Tibial nerve (tissue), 4 donors: ENCODE results near the gene MS4A2. TPM values are rescaled to one million over a fixed set of nuclear protein-coding genes. Genes with fewer than 3 reads are reported as not detected.
"Not testable (repeated sequence)": the region's sequence is repeated elsewhere in the genome, so short reads cannot be mapped to it uniquely, and the experiment has no call there.

ENCODE experiments used
- DNase-seq, 2 donors: peaks; one replicate each; pipeline ENCODE4 v3.0.0-alpha.2; 2019; ENCODE audit warnings: low spot score in 2 of 2
- H3K27ac ChIP-seq, 4 donors: fragments of 200-600 bp; sonication (generic) in 3 of 4; one replicate each; pipeline ENCODE4 v1.5.1; 2017 to 2019; ENCODE audit warnings: mild to moderate bottlenecking in 1 of 4
- H3K27me3 ChIP-seq, 2 donors: fragments of 200-600 bp; sonication (generic) in 1 of 2; one replicate each; pipeline versions ENCODE4 v1.5.1 to v1.6.0; 2017 to 2019
- H3K36me3 ChIP-seq, 3 donors: fragments of 200-600 bp; sonication (generic); one replicate each; pipeline ENCODE4 v1.5.1; 2018 to 2019
- H3K4me1 ChIP-seq, 4 donors: fragments of 200-600 bp; sonication (generic) in 3 of 4; one replicate each; pipeline ENCODE4 v1.5.1; 2017 to 2019
- H3K4me3 ChIP-seq, 4 donors: fragments of 200-600 bp; sonication (generic) in 3 of 4; one replicate each; pipeline ENCODE4 v1.5.1; 2017 to 2019; ENCODE audit warnings: mild to moderate bottlenecking in 1 of 4, moderate library complexity in 1 of 4
- H3K9me3 ChIP-seq, 4 donors: fragments of 200-600 bp; sonication (generic) in 3 of 4; one replicate each; pipeline ENCODE4 v1.5.1; 2017 to 2019
- EP300 ChIP-seq, 2 donors: sonication (generic); formaldehyde crosslinking; IDR thresholded peaks; one replicate each; pipeline ENCODE4 v1.6.1; 2017; ENCODE audit warnings: antibody characterized with exemption in 2 of 2, mild to moderate bottlenecking in 1 of 2
- POLR2A ChIP-seq, 2 donors: fragments of 450-650 bp; IDR thresholded peaks; one replicate each; pipeline ENCODE4 v1.6.1; 2017; ENCODE audit warnings: antibody characterized with exemption in 2 of 2, mild to moderate bottlenecking in 2 of 2, moderate library complexity in 2 of 2
- WGBS, 2 donors: methylation state at CpG; one replicate each; pipeline ENCODE4 v1.1.5; 2018; 5-methylcytosine and 5-hydroxymethylcytosine counted together
- total RNA-seq, 4 donors: library from RNA; depleted of rRNA; stranded (reverse); fragments of >200 nt; gene quantifications; one replicate each; pipeline ENCODE4 v1.1.0, GENCODE V29; 2016
- TF ChIP-seq, protein P1 (sequence below), 5 experiments: fragments of 200-600 bp in 3 of 5; fragments of 450-650 bp in 2 of 5; sonication (generic) in 3 of 5; IDR thresholded peaks; one replicate each; pipeline ENCODE4 v1.5.1; 2016 to 2019; ENCODE audit warnings: antibody characterized with exemption in 5 of 5, mild to moderate bottlenecking in 3 of 5, moderate library complexity in 2 of 5

Gene MS4A2
- total RNA-seq = 1 to 10 TPM in 2 of 4 donors, not detected in 2; 1.8 to 1.9 TPM

DNA sequence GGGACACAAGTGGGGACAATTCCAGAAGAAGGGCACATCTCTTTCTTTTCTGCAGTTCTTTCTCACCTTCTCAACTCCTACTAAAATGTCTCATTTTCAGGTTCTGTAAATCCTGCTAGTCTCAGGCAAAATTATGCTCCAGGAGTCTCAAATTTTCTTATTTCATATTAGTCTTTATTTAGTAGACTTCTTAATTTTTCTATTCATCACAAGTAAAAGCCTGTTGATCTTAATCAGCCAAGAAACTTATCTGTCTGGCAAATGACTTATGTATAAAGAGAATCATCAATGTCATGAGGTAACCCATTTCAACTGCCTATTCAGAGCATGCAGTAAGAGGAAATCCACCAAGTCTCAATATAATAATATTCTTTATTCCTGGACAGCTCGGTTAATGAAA is at the start of gene MS4A2:
Gene MS4A2, plus strand, starts transcription at position 301 of the 400 bp plus-strand sequence. CDS start 102 bp downstream, outside the sequence.
- no peaks in the 10 kb centered on the region for H3K27me3 ChIP-seq
- H3K27ac ChIP-seq = no peak within 1 kb of the TSS
- H3K36me3 ChIP-seq = no peaks in the 10 kb centered on the region
- DNase-seq = no peak
- no peaks in the 10 kb centered on the region for H3K4me1 ChIP-seq
- no peak within 1 kb of the TSS for H3K4me3 ChIP-seq
- TF ChIP-seq EP300 (IDR thresholded peaks at IDR 0.05) = no peak
- H3K9me3 ChIP-seq = no peaks in the 10 kb centered on the region
- 89 to 94% methylated on average over 1 of the region's 1 CpG for WGBS, 2 donors

GRCh38 chr11:60040109-60040508 is 48.4 kb upstream of the MS4A2 start, which contains the start of gene OOSP2:
Gene OOSP2 (plus strand): TSS chr11:60040409. CDS start chr11:60040460, 51 bp downstream.
- H3K27me3 ChIP-seq = no peaks in the 10 kb centered on the region
- no peak for DNase-seq
- WGBS, 2 donors = 84% methylated on average over 8 of the region's 8 CpGs
- no peaks in the 10 kb centered on the region for H3K36me3 ChIP-seq
- TF ChIP-seq, protein P1, sequence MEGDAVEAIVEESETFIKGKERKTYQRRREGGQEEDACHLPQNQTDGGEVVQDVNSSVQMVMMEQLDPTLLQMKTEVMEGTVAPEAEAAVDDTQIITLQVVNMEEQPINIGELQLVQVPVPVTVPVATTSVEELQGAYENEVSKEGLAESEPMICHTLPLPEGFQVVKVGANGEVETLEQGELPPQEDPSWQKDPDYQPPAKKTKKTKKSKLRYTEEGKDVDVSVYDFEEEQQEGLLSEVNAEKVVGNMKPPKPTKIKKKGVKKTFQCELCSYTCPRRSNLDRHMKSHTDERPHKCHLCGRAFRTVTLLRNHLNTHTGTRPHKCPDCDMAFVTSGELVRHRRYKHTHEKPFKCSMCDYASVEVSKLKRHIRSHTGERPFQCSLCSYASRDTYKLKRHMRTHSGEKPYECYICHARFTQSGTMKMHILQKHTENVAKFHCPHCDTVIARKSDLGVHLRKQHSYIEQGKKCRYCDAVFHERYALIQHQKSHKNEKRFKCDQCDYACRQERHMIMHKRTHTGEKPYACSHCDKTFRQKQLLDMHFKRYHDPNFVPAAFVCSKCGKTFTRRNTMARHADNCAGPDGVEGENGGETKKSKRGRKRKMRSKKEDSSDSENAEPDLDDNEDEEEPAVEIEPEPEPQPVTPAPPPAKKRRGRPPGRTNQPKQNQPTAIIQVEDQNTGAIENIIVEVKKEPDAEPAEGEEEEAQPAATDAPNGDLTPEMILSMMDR (IDR thresholded peaks at IDR 0.05) = no peak
- TF ChIP-seq POLR2A (IDR thresholded peaks at IDR 0.05) (no peak), EP300 (IDR thresholded peaks at IDR 0.05) (no peak)
- H3K4me3 ChIP-seq = no peak within 1 kb of the TSS
- H3K4me1 ChIP-seq = no peaks in the 10 kb centered on the region
- H3K9me3 ChIP-seq = no peaks in the 10 kb centered on the region
- H3K27ac ChIP-seq = no peak within 1 kb of the TSS

DNA sequence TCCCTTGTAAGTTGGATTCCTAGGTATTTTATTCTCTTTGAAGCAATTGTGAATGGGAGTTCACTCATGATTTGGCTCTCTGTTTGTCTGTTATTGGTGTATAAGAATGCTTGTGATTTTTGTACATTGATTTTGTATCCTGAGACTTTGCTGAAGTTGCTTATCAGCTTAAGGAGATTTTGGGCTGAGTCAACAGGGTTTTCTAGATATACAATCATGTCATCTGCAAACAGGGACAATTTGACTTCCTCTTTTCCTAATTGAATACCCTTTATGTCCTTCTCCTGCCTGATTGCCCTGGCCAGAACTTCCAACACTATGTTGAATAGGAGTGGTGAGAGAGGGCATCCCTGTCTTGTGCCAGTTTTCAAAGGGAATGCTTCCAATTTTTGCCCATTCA is 38.0 kb upstream of the MS4A2 start:
- DNase-seq, H3K4me1 ChIP-seq, H3K27me3 ChIP-seq, H3K9me3 ChIP-seq, H3K27ac ChIP-seq, H3K4me3 ChIP-seq, H3K36me3 ChIP-seq: not testable (repeated sequence)

- not testable (repeated sequence) for H3K4me3 ChIP-seq, H3K9me3 ChIP-seq, H3K4me1 ChIP-seq, H3K27ac ChIP-seq, H3K27me3 ChIP-seq, DNase-seq, H3K36me3 ChIP-seq
- 49 to 76% methylated on average over 3 of the region's 3 CpGs for WGBS, 2 donors
These were observed 37.6 kb upstream of the MS4A2 start for GRCh38 chr11:60050839-60051238.

GRCh38 chr11:60056349-60056969 is 32.0 kb upstream of the MS4A2 start, which contains the start of gene MS4A3:
Gene MS4A3 (plus strand): TSS chr11:60056665. CDS start chr11:60061161, 4,496 bp downstream.
- DNase-seq = no peak
- WGBS, 2 donors = 71 to 74% methylated on average over 8 of the region's 8 CpGs
- H3K27ac ChIP-seq = no peak within 1 kb of the TSS
- no peak within 1 kb of the TSS for H3K4me3 ChIP-seq
- H3K27me3 ChIP-seq = no peaks in the 10 kb centered on the region
- H3K36me3 ChIP-seq = no peaks in the 10 kb centered on the region
- TF ChIP-seq EP300 (IDR thresholded peaks at IDR 0.05) (no peak), POLR2A (IDR thresholded peaks at IDR 0.05) (no peak)
- TF ChIP-seq, protein P1 (IDR thresholded peaks at IDR 0.05) = no peak
- no peaks in the 10 kb centered on the region for H3K4me1 ChIP-seq
- peaks cover 0 to 8% (median 0%) of the 10 kb centered on the region in 4 donors for H3K9me3 ChIP-seq

GRCh38 chr11:60059052-60059451 is 29.4 kb upstream of the MS4A2 start:
- 83 to 89% methylated on average over 3 of the region's 3 CpGs for WGBS, 2 donors
- no peaks in the 10 kb centered on the region for H3K27me3 ChIP-seq
- TF ChIP-seq POLR2A (IDR thresholded peaks at IDR 0.05) (no peak), EP300 (IDR thresholded peaks at IDR 0.05) (no peak)
- TF ChIP-seq, protein P1 (IDR thresholded peaks at IDR 0.05) = no peak
- no peak overlapping the region for H3K4me3 ChIP-seq
- no peaks in the 10 kb centered on the region for H3K36me3 ChIP-seq
- no peak for DNase-seq
- H3K9me3 ChIP-seq = peaks cover 0 to 2% (median 0%) of the 10 kb centered on the region in 4 donors
- no peaks in the 10 kb centered on the region for H3K4me1 ChIP-seq
- H3K27ac ChIP-seq = no peak overlapping the region
